Adrenal gland (tissue), 12 donors: Measurements from ENCODE around the gene CHRM2. TPM values are rescaled to one million over a fixed set of nuclear protein-coding genes. Genes with fewer than 3 reads are reported as not detected.

ENCODE experiments used
- DNase-seq, 7 donors: peaks; one replicate each; pipeline ENCODE4 v3.0.0-alpha.2; 2019 to 2020
- H3K27ac ChIP-seq, 5 donors: fragments of 200-600 bp; sonication (generic) in 4 of 5; 1 replicate in 3 of 5; 2 replicates in 2 of 5; pipeline versions ENCODE4 v1.5.1 to v1.8.0; 2016 to 2020; ENCODE audit warnings: mild to moderate bottlenecking in 1 of 5
- H3K27me3 ChIP-seq: fragments of 200-600 bp; 2 replicates; pipeline ENCODE4 v1.8.0; 2021
- H3K36me3 ChIP-seq, 2 donors: fragments of 200-600 bp; replicated peaks in 1 of 2; 1 replicate in 1 of 2; 2 replicates in 1 of 2; pipeline versions ENCODE4 v1.5.1 to v1.8.0; 2018 to 2022
- H3K4me1 ChIP-seq, 2 donors: fragments of 200-600 bp; replicated peaks in 1 of 2; 1 replicate in 1 of 2; 2 replicates in 1 of 2; pipeline versions ENCODE4 v1.5.1 to v1.8.0; 2018 to 2021
- H3K4me3 ChIP-seq, 4 donors: fragments of 200-600 bp; sonication (generic) in 3 of 4; one replicate each; pipeline ENCODE4 v1.5.1; 2016 to 2018
- H3K9me3 ChIP-seq, 3 donors: fragments of 200-600 bp; sonication (generic) in 1 of 3; replicated peaks in 1 of 3; 1 replicate in 2 of 3; 2 replicates in 1 of 3; pipeline versions ENCODE4 v1.5.1 to v1.8.0; 2016 to 2021
- POLR2A ChIP-seq, 2 donors: fragments of 450-650 bp; IDR thresholded peaks; one replicate each; pipeline ENCODE4 v1.6.1; 2017; ENCODE audit warnings: antibody characterized with exemption in 2 of 2, mild to moderate bottlenecking in 2 of 2, moderate library complexity in 1 of 2
- WGBS, 4 donors: extraction: QIAGEN DNeasy Blood & Tissue Kit in 2 of 4; methylation state at CpG; one replicate each; pipeline versions ENCODE4 v1.1.5 to v1.1.7; 2013 to 2017; 5-methylcytosine and 5-hydroxymethylcytosine counted together
- intact Hi-C, 2 donors: fragments of 100-400 bp; cut with DNase I; formaldehyde crosslinking; loops; one replicate each; pipeline versions ENCODE4 v1.14.1 to v1.15.0; 2022 to 2023
- polyA plus RNA-seq, 3 donors: library from polyadenylated mRNA; stranded (reverse); fragments of 200-250 nt in 2 of 3; fragments of 350-450 nt in 1 of 3; fragmentation: Illumina TruSeq in 1 of 3; extraction: RNeasy Lipid Tissue Mini Kit (QIAGEN cat#74804) in 1 of 3; gene quantifications; one replicate each; pipeline ENCODE4 v1.2.3, GENCODE V29; 2013 to 2014
- total RNA-seq, 9 donors: library from RNA; depleted of rRNA in 4 of 9; stranded (reverse); fragments of >200 nt in 4 of 9; fragments of 120-200 nt in 1 of 9; fragmentation: NEBNext Ultra II Directional in 1 of 9; extraction: Animal tissue kit (Norgen Biotek cat#: 25700) in 1 of 9; gene quantifications; one replicate each; pipeline versions ENCODE4 v1.1.0 to v1.2.4, GENCODE V29; 2013 to 2023
- TF ChIP-seq, protein P1 (sequence below), 6 experiments: fragments of 450-650 bp in 4 of 6; fragments of 200-600 bp in 2 of 6; sonication (generic) in 1 of 6; IDR thresholded peaks; 1 replicate in 5 of 6; 2 replicates in 1 of 6; pipeline versions ENCODE4 v1.5.1 to v1.8.0; 2016 to 2021; ENCODE audit warnings: antibody characterized with exemption in 6 of 6, mild to moderate bottlenecking in 2 of 6, moderate library complexity in 1 of 6
- donor health status: healthy with polysubstance abuse.
- donor health status: Bipolar disorder and iron deficiency.
- donor health status: DM: yes; HTN: yes; CAD: no.
- donor health status: DM: no; HTN: no; CAD: no.
- donor health status: DM: no; HTN: no; CAD: no.
- donor health status: DM: yes; HTN: yes; CAD: no.

Gene CHRM2
- total and polyA plus RNA-seq, 12 donors: 0.07 to 0.39 (median 0.22) TPM; not detected in 7

DNA sequence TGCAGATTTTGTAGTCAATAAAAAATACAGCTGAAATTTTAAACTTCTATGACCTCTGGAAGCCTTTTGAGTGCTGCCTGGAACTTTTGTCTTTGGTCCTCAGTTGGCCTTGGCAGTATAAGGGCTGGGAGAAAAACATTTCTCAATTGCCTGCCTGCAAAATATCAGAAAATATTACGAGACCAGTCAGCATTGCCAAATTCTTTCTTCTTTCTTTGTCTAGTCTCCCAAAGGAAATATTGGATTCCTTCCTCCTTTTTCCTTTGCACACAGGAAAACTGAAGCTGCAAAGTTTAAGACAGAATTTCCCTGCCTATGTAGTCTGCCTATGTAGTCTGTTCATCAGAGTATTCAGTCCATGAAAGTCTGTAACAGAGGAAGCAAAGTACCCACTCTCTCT lies 95.9 kb downstream of the CHRM2 start:
- H3K27ac ChIP-seq: no peak overlapping the region
- H3K27me3 ChIP-seq: no peaks in the 10 kb centered on the region
- DNase-seq: peak in 1 of 7 donors; percentile 1
- H3K9me3 ChIP-seq: no peaks in the 10 kb centered on the region
- intact Hi-C loops: no loop called here
- H3K36me3 ChIP-seq: no peaks in the 10 kb centered on the region
- WGBS, 4 donors: 10 to 21% (median 14%) methylated on average over 1 of the region's 1 CpG
- H3K4me1 ChIP-seq: no peaks in the 10 kb centered on the region
- no peak overlapping the region for H3K4me3 ChIP-seq
- TF ChIP-seq, protein P1, sequence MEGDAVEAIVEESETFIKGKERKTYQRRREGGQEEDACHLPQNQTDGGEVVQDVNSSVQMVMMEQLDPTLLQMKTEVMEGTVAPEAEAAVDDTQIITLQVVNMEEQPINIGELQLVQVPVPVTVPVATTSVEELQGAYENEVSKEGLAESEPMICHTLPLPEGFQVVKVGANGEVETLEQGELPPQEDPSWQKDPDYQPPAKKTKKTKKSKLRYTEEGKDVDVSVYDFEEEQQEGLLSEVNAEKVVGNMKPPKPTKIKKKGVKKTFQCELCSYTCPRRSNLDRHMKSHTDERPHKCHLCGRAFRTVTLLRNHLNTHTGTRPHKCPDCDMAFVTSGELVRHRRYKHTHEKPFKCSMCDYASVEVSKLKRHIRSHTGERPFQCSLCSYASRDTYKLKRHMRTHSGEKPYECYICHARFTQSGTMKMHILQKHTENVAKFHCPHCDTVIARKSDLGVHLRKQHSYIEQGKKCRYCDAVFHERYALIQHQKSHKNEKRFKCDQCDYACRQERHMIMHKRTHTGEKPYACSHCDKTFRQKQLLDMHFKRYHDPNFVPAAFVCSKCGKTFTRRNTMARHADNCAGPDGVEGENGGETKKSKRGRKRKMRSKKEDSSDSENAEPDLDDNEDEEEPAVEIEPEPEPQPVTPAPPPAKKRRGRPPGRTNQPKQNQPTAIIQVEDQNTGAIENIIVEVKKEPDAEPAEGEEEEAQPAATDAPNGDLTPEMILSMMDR (IDR thresholded peaks at IDR 0.05): no peak
- no peak for TF ChIP-seq POLR2A (IDR thresholded peaks at IDR 0.05)

DNA sequence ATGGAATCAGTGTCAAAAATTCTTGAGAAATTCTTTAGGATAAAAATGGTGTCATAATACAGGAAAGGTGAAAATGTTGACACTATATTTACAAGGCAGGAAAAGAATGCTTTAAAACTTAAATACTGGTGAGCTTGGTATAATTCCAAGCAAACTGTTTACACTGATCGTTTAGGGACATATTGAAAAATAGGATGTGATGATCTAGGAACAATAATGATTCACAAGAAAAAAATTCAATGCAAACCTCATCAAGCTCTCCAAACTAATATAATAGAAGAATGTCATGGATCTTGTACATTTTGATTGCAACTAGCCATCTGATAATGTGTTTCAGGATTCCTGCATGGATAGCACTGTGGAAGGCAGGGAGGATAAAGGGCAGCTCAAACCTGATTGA lies 98.4 kb downstream of the CHRM2 start:
- Histone ChIP-seq H3K36me3 (no peaks in the 10 kb centered on the region), H3K4me1 (no peaks in the 10 kb centered on the region), H3K27me3 (no peaks in the 10 kb centered on the region), H3K9me3 (no peaks in the 10 kb centered on the region), H3K27ac (no peak overlapping the region), H3K4me3 (no peak overlapping the region)
- DNase-seq: no peak
- intact Hi-C loops: no loop called here
- no peak for TF ChIP-seq POLR2A (IDR thresholded peaks at IDR 0.05)
- TF ChIP-seq, protein P1 (IDR thresholded peaks at IDR 0.05): no peak
- 58 to 73% (median 65%) methylated on average over 1 of the region's 1 CpG for WGBS, 4 donors

DNA sequence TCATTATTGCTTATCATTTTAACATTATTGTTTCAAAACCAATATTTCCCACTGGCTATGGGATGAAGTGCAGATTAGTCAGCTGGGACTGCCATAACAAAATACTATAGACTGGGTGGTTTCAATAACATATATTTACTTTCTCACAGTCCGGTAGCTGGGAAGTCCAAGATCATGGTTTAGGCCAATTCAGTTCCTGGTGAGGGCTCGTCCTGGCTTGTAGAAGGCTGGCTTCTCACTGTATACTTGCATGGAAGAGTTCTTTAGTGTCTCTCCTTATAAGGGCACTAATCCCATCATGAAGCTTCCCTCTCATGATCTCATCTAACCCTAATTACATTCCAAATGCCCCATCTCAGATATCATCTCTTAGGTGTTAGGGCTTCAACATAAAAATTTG lies 101.3 kb downstream of the CHRM2 start:
- H3K9me3 ChIP-seq: no peaks in the 10 kb centered on the region
- H3K27me3 ChIP-seq: no peaks in the 10 kb centered on the region
- TF ChIP-seq POLR2A (IDR thresholded peaks at IDR 0.05): no peak
- TF ChIP-seq, protein P1 (IDR thresholded peaks at IDR 0.05): no peak
- 41 to 66% (median 42%) methylated on average over 2 of the region's 2 CpGs for WGBS, 4 donors
- no peak for DNase-seq
- H3K4me1 ChIP-seq: no peaks in the 10 kb centered on the region
- H3K4me3 ChIP-seq: no peak overlapping the region
- intact Hi-C loops: no loop called here
- no peak overlapping the region for H3K27ac ChIP-seq
- no peaks in the 10 kb centered on the region for H3K36me3 ChIP-seq

DNA sequence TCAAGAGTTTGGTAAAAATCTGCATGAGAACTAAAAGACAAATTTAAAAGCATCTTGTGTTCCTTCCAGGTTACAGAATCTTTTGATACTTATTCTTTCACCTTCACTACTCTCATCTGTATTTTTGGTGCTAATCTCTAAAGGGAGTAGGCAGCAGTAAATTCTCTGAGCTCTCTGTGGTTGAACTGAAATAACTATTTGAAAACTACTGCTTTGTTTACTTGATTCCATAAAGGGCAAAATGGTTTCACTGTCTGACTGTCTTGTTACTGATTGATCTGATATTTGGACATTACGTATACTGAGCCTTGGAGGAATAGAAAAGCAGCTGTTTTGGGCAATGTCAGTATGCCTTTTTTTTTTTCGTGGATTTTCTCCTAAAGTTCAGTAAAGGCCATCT lies 103.3 kb downstream of the CHRM2 start:
- no peak overlapping the region for H3K27ac ChIP-seq
- no peaks in the 10 kb centered on the region for H3K4me1 ChIP-seq
- no peaks in the 10 kb centered on the region for H3K9me3 ChIP-seq
- WGBS, 4 donors: 51 to 61% (median 55%) methylated on average over 2 of the region's 2 CpGs
- no peak for DNase-seq
- no peaks in the 10 kb centered on the region for H3K27me3 ChIP-seq
- intact Hi-C loops: no loop called here
- no peak overlapping the region for H3K4me3 ChIP-seq
- TF ChIP-seq, protein P1 (IDR thresholded peaks at IDR 0.05): no peak
- TF ChIP-seq POLR2A (IDR thresholded peaks at IDR 0.05): no peak
- H3K36me3 ChIP-seq: no peaks in the 10 kb centered on the region
